Endothelial cell (in vitro differentiated cells): Measurements from ENCODE around the gene ABHD12. TPM values are rescaled to one million over a fixed set of nuclear protein-coding genes. Genes with fewer than 3 reads are reported as not detected.

Experiments
- DNase-seq: peaks from one replicate; pipeline ENCODE4 v3.0.0; 2021; ENCODE audit warnings: low spot score
- H3K27ac Mint-ChIP-seq: one replicate; pipeline ENCODE4 v1.8.0; 2021; ENCODE audit warnings: mixed read lengths, inconsistent platforms; ENCODE audit not compliant: unreplicated experiment
- H3K27me3 Mint-ChIP-seq: one replicate; pipeline ENCODE4 v1.8.0; 2021; ENCODE audit warnings: mild to moderate bottlenecking, moderate library complexity, mixed read lengths, inconsistent platforms; ENCODE audit not compliant: unreplicated experiment
- H3K36me3 Mint-ChIP-seq: one replicate; pipeline ENCODE4 v1.8.0; 2021; ENCODE audit warnings: mild to moderate bottlenecking, low read depth, mixed read lengths, inconsistent platforms; ENCODE audit not compliant: unreplicated experiment
- H3K4me1 Mint-ChIP-seq: one replicate; pipeline ENCODE4 v1.8.0; 2021; ENCODE audit warnings: mild to moderate bottlenecking, mixed read lengths, inconsistent platforms; ENCODE audit not compliant: unreplicated experiment
- H3K4me3 Mint-ChIP-seq: one replicate; pipeline ENCODE4 v1.8.0; 2021; ENCODE audit warnings: mild to moderate bottlenecking, mixed read lengths, inconsistent platforms; ENCODE audit not compliant: unreplicated experiment
- H3K9me3 Mint-ChIP-seq: one replicate; pipeline ENCODE4 v1.8.0; 2021; ENCODE audit warnings: mixed read lengths, inconsistent platforms; ENCODE audit not compliant: unreplicated experiment
- total RNA-seq: library from RNA; stranded (reverse); fragmentation: NEBNext Ultra II Directional; extraction: Animal tissue kit (Norgen Biotek cat#: 25700); gene quantifications from one replicate; pipeline ENCODE4 v1.2.1, GENCODE V29; 2021; ENCODE audit not compliant: unreplicated experiment
- TF ChIP-seq, protein P1 (sequence below): fragments of 200-600 bp; sonication (generic); IDR thresholded peaks from one replicate; pipeline ENCODE4 v1.5.0; 2021; ENCODE audit warnings: antibody characterized with exemption; ENCODE audit not compliant: unreplicated experiment

Gene ABHD12
- total RNA-seq, 1 donor from 2014 or later, result 28.0 TPM

DNA sequence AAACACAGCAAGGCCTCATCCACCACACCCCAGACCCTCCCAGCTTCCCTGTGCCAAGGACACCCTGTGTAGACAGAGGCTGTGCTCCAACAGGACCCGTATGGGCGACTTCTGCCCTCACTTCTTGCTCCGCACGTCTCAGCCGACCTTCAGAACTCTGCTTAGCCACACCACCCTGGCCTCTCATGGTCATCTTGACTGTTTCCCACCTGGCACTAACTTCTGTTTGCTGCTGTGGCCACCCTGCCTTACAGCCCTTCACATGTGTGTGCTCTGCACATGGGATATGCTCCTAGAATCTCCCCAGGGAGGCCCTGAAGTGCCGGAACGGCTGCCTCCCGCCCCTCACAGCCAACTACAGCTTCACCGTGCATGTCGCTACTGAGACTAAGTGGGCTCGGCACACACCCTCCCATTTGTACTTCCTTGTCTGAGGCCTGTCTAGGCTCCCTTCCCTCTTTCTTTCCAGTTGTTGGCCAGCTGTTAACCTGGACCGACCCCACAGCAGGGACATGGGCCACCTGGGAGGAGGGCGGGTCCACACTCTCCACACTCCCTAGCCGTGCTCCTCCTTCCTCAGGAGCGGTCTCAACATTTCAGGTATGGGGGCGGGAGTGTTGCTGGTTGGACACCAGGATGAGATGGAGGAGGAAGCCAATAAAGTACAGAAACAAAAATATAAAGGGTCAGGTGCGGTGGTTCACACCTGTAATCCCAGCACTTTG, 73.1 kb downstream of the ABHD12 start:
- Mint-ChIP-seq H3K9me3 (no peaks in the 10 kb centered on the region), H3K27me3 (peaks cover 2% of the 10 kb centered on the region), H3K4me3 (no peak overlapping the region), H3K36me3 (peaks cover 3% of the 10 kb centered on the region), H3K27ac (no peak overlapping the region), H3K4me1 (peaks cover 2% of the 10 kb centered on the region)
- TF ChIP-seq, protein P1, sequence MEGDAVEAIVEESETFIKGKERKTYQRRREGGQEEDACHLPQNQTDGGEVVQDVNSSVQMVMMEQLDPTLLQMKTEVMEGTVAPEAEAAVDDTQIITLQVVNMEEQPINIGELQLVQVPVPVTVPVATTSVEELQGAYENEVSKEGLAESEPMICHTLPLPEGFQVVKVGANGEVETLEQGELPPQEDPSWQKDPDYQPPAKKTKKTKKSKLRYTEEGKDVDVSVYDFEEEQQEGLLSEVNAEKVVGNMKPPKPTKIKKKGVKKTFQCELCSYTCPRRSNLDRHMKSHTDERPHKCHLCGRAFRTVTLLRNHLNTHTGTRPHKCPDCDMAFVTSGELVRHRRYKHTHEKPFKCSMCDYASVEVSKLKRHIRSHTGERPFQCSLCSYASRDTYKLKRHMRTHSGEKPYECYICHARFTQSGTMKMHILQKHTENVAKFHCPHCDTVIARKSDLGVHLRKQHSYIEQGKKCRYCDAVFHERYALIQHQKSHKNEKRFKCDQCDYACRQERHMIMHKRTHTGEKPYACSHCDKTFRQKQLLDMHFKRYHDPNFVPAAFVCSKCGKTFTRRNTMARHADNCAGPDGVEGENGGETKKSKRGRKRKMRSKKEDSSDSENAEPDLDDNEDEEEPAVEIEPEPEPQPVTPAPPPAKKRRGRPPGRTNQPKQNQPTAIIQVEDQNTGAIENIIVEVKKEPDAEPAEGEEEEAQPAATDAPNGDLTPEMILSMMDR, result no peak
- DNase-seq, result no peak

DNA sequence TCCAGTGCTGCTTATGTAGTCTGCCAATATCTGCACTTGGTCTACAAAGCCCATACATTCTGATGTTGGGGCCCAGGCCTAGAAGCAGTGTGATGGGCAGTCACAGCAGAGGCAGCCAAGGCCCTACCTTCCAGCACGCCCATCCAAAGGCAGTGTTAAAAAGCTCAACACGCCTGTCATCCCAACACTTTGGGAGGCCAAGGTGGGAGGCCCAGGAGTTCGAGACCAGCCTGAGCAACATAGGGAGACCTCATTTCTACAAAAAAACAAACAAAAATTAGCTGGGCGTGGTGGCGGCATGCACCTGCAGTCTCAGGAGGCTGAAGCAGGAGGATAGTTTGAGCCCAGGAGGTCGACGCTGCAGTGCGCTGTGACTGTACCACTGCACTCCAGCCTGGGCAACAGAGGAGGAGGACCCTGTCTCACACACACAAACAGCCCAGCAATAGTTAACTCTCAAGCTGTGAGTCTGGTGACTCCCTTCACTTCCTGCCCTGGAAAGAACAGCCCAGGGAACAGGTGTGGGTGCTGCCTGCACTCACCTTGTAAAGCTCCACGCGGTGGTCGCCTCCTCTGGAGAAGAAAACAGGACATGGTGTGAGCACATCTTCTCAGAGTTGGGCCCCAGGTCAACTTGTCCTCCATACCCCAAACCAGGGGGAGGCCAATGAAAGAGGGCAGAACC, 74.0 kb downstream of the ABHD12 start:
- peaks cover 2% of the 10 kb centered on the region for H3K36me3 Mint-ChIP-seq
- no peak for DNase-seq
- no peaks in the 10 kb centered on the region for H3K9me3 Mint-ChIP-seq
- H3K27ac Mint-ChIP-seq, result no peak overlapping the region
- H3K4me1 Mint-ChIP-seq, result peaks cover 2% of the 10 kb centered on the region
- TF ChIP-seq, protein P1, result no peak
- H3K27me3 Mint-ChIP-seq, result peaks cover 2% of the 10 kb centered on the region
- H3K4me3 Mint-ChIP-seq, result no peak overlapping the region

DNA sequence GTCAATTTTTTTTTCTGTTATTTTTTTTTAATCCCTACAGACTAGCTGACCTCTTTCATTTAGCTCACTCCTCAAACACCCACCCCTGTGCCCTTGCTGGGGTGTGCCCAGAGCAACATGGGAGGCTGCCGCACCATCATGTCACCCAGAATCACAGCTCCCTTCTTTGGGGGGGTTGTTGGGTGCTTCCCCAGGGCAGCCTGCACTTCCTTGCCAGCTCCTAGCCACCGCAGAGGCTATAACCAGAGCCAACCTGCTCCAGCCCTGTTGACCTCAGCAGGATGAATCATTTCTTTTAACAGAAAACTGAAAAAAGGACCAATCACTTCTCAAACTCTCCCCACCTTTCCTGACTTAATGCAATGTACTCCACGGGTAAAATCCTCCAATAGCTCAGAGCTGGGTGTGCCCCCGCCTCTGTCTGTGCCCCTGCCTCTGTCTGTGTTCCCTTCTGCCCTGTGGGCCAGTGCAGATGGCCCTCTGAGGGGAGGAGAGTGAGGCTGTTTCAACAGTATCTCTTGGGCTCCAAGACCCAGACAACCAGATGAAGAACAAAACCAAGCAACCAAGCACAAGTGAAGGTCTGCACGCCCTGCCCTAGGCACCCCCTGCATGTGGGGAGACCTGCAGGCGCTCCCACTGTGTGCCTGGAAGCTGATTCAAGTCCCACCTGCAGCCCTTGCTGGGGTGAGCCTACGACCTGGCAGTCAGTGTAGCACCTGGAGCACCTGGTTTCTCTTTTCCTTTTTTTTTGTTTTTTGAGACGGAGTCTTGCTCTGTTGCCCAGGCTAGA, 75.0 kb downstream of the ABHD12 start:
- H3K4me3 Mint-ChIP-seq, result no peak overlapping the region
- H3K27me3 Mint-ChIP-seq, result peaks cover 1% of the 10 kb centered on the region
- H3K9me3 Mint-ChIP-seq, result no peaks in the 10 kb centered on the region
- TF ChIP-seq, protein P1, result no peak
- no peak for DNase-seq
- no peak overlapping the region for H3K27ac Mint-ChIP-seq
- peaks cover 2% of the 10 kb centered on the region for H3K4me1 Mint-ChIP-seq
- H3K36me3 Mint-ChIP-seq, result peaks cover 1% of the 10 kb centered on the region

DNA sequence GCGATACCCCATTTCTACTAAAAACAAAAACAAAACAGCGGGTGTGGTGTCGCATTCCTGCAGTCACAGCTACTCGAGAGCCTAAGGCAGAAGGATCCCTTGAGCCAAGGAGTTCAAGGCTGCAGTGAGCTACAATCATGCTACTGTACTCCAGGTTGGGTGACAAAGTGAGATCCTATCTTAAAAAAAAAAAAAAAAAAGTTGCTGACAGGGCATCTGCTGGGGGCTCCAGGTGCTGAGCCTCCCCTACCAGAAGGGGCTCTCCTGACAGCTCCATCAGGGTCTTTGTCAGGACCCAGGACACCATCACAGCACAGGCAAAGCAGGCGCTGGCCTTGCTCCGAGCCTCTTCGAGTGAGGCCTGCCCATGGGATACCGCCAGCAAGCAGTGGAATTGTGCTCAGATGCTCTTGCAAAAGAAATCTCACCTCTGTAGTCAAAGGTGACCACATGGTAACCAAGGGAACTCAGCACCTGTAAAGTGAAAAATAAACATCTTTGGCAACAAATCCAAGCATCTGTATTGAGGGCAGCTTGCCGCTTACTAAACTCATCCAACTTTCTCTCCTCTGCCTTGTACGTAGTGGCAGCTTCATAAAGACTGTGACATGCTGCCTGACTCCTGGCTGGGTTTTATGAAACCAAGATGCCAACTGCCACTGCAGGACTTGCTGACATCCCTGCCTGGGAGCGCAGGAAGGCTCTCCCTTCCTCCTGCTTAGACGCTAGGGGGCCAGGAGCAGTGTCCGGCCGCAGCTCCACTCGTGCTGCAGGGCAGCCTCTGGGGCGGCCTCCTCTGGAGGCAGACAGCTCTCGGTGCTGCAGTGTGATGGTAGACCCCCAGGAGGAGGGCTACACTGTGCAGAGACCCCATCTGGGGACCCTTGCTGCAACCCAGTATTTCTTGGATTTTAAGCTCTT, 75.9 kb downstream of the ABHD12 start:
- no peaks in the 10 kb centered on the region for H3K9me3 Mint-ChIP-seq
- peaks cover 6% of the 10 kb centered on the region for H3K4me1 Mint-ChIP-seq
- no peak overlapping the region for H3K27ac Mint-ChIP-seq
- H3K27me3 Mint-ChIP-seq, result peaks cover 9% of the 10 kb centered on the region
- H3K4me3 Mint-ChIP-seq, result no peak overlapping the region
- peaks cover 6% of the 10 kb centered on the region for H3K36me3 Mint-ChIP-seq
- TF ChIP-seq, protein P1, result no peak
- no peak for DNase-seq
